ENCODE results near the gene ADH1C.

The ADH1C gene

DNA sequence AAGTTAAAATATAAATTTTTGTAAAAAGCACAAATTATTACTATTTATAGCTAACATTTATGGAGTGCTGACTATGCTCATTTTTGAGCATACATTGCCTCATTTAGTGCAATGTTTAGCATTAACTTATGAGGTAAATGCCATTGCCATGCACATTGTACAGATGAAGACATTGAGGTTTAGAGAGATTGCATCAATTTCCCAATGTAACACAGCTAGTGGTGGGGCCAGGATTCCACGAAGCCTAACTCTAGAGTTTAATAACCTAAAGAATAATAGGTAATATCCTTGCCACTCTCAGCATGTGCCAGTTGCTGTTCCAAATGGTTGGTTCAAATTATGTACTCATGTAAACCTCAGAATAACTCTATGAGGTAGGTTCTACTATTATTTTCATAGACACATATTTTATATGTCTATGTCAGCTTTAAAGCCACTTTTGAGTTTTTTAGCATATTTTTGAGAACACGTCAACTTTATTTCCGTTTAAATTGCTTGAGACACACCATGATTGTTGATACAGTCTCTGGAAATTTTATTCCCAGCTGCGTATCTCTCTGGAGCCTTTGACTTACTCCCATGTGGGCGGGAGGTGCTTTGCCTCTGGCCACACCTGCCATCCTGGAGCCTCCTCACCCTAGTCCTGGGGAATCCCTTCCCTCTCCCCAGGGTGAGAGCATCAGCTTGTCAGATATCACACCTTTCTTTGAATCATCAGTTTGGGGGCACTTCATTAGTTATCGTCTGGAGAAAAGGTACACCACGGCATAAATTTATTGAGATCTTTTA lies 51.0 kb downstream of the ADH1C start:
- DNase-seq (ENCODE audit: low read depth), result peak; percentile 54

- peak; percentile 98 for DNase-seq (ENCODE audit: low read depth)
These were observed 51.6 kb downstream of the ADH1C start for GRCh38 chr4:99300934-99301333.

DNA sequence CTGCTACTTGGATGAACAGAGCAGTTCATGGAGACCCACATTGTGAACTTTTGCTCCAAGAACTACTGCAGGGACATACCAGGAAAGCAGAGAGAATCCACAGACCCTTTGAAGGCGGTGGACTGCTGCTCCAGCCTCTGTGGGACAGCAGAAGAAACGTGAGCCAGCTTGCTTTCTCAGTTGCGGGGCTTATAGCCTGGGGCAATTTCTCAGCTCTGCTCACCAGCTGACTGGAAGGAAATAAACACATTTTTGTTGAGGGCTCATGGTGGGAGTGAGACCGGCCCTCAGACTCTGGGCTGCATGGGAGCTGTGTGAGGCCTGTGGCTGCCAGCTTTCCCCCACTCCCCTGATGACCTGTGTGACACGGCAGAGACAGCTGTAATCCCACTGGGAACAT lies 59.2 kb downstream of the ADH1C start:
- DNase-seq (ENCODE audit: low read depth), result no peak

DNA sequence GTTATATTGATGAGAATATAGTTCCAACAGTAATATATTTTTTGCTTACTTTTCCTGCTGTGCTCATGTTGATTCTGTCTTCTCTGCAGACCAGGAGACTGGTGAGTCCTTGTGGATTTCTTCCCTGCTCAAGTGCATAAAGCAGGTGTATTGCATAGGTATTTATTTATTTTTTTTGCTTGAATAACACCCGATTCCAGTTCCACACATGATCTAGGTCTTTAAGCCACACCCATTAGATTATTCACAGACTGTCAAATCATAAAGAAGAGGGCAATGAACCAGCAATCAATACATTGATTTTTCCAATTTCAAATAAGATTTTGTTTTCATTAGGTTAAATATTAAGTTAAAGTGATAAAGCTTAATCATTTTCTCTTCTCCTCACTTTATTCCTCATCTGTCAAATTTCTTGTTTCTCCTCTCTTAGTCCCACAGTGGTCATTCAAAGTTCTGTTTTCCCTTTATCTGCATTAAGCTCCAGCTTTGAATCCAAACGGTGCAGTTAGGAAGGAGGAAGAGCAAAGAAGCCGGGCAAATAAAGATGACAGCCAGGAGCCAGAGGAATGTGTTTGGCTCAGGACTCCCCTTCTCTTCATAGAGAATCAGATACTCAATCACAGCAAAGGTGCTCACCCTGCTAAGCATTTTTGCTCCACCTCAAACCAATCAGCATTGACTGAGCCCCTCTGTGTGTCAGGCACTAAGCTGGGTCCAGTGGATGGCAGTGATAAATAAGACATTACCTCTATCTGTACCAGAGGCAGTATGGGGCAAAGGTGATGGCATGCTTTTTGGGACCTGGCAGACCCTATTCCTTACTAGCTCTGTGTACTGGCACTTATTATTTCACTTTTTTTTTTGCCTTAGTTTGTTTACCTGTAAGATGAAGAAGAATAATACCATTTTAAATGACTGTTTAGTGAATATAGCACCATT lies 61.4 kb downstream of the ADH1C start, which contains the start of gene ADH1A:
ADH1A (minus strand) TSS at position 138 of the 939 bp plus-strand sequence; CDS start at position 67, 71 bp downstream.
- no peak for DNase-seq (ENCODE audit: low read depth)
